A673 (cell line): ENCODE data around the gene CLASP1. TPM values are rescaled to one million over a fixed set of nuclear protein-coding genes. Genes with fewer than 3 reads are reported as not detected.

Experiments used
- BruUV-seq: library from RNA; stranded (reverse); fragments of 400-500 nt; replicated peaks from 2 replicates; lab custom pipeline; 2021; lab: Mats Ljungman, UMichigan
- CTCF ChIA-PET: fragments of 300-600 bp; sonication (Branson Sonifier 250); formaldehyde crosslinking; loops from one replicate; lab custom pipeline; 2022; ENCODE audit warnings: antibody characterized with exemption; lab: Charles Lee
- POLR2A ChIA-PET: fragments of 300-600 bp; sonication (Branson Sonifier 250); formaldehyde crosslinking; loops from one replicate; lab custom pipeline; 2022; ENCODE audit warnings: antibody characterized with exemption; ENCODE audit not compliant: low non-redundant PET; lab: Charles Lee
- DNase-seq: peaks from one replicate; pipeline ENCODE4 v3.0.0-alpha.2; 2015; ENCODE audit warnings: low spot score
- H3K27ac ChIP-seq: fragments of 200-600 bp; sonication (generic); 2 replicates; pipeline ENCODE4 v1.5.1; 2016; ENCODE audit warnings: mixed run types, low read depth, mild to moderate bottlenecking, mixed read lengths, antibody characterized with exemption, low read length; ENCODE audit not compliant: poor library complexity, severe bottlenecking
- H3K27me3 ChIP-seq: fragments of 200-600 bp; sonication (generic); replicated peaks from 2 replicates; pipeline ENCODE4 v1.6.1; 2017; ENCODE audit warnings: mixed run types, low read depth, mild to moderate bottlenecking, mixed read lengths, antibody characterized with exemption, low read length; ENCODE audit not compliant: insufficient read depth, poor library complexity
- H3K36me3 ChIP-seq: fragments of 200-600 bp; sonication (generic); 2 replicates; pipeline ENCODE4 v1.6.1; 2016; ENCODE audit warnings: mixed run types, mild to moderate bottlenecking, mixed read lengths, antibody characterized with exemption, low read length; ENCODE audit not compliant: insufficient read depth, poor library complexity, severe bottlenecking
- H3K4me1 ChIP-seq: fragments of 200-600 bp; sonication (generic); 2 replicates; pipeline ENCODE4 v1.6.1; 2017; ENCODE audit warnings: mixed run types, mild to moderate bottlenecking, mixed read lengths, antibody characterized with exemption, low read length; ENCODE audit not compliant: insufficient read depth, poor library complexity, severe bottlenecking
- H3K4me3 ChIP-seq: fragments of 200-600 bp; sonication (generic); 2 replicates; pipeline ENCODE4 v1.5.1; 2016; ENCODE audit warnings: low read depth, mixed run types, mild to moderate bottlenecking, mixed read lengths, low read length; ENCODE audit not compliant: poor library complexity, severe bottlenecking
- H3K9me3 ChIP-seq: fragments of 200-600 bp; sonication (generic); 2 replicates; pipeline ENCODE4 v1.6.1; 2016; ENCODE audit warnings: mixed run types, low read depth, mild to moderate bottlenecking, mixed read lengths, antibody characterized with exemption, low read length; ENCODE audit not compliant: poor library complexity, severe bottlenecking
- EZH2 ChIP-seq: fragments of 200-600 bp; sonication (generic); IDR thresholded peaks from 2 replicates; pipeline ENCODE4 v1.6.1; 2017; ENCODE audit warnings: borderline replicate concordance, low read depth, mild to moderate bottlenecking, mixed read lengths, antibody characterized with exemption, low read length; ENCODE audit not compliant: poor library complexity, severe bottlenecking
- intact Hi-C: fragments of 100-400 bp; cut with micrococcal nuclease; formaldehyde crosslinking; loops from one replicate; pipeline ENCODE4 v1.10.0; 2022; ENCODE audit not compliant: unreplicated experiment
- total RNA-seq: library from RNA; stranded (reverse); gene quantifications from 2 replicates; pipeline ENCODE4 v1.2.3, GENCODE V29; 2021
- TF ChIP-seq, protein P1 (sequence below): fragments of 300-800, 200-600 bp; sonication (generic); conservative IDR thresholded peaks from 2 replicates; pipeline ENCODE4 v1.5.1; 2017; ENCODE audit warnings: low read depth, mild to moderate bottlenecking, antibody characterized with exemption, low read length, moderate library complexity, mixed read lengths

Gene CLASP1
- total RNA-seq, 1 experiment from 2014 or later, result 69.1 TPM

DNA sequence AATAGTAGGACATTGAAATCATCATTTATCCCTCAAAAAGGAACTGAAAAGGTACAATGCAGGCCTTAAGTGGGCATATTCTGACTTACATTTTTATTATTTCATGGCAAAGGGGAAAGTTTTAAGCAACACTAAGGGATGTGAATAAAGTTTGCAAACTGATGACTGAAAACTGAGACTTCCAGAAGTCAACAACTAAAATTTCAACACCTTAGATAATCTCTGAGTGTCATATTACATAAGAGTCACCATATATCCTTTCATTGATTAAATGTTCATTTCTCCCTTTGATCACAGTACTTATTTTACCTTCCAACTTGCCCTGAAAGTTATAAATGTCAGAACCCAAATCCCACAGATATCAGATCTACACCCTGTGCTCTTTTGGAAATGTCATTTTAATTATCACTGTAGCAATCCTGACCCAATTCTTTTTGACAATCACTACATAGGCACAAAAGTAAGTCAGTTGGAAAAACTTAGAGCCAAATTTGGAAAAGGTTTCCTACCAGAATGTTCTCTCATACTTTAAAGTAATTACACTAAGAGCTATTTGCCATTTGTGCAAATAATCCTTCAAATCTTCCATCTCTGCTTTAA, 163.0 kb downstream of the CLASP1 start:
- Histone ChIP-seq H3K27ac (no peak overlapping the region), H3K4me1 (peaks cover 41% of the 10 kb centered on the region), H3K9me3 (no peaks in the 10 kb centered on the region), H3K36me3 (no peaks in the 10 kb centered on the region), H3K27me3 (no peaks in the 10 kb centered on the region), H3K4me3 (no peak overlapping the region)
- intact Hi-C loops, result no loop called here
- BruUV-seq, result no TSS peak
- no peak for DNase-seq
- CTCF ChIA-PET, result no interaction called here
- TF ChIP-seq, protein P1, sequence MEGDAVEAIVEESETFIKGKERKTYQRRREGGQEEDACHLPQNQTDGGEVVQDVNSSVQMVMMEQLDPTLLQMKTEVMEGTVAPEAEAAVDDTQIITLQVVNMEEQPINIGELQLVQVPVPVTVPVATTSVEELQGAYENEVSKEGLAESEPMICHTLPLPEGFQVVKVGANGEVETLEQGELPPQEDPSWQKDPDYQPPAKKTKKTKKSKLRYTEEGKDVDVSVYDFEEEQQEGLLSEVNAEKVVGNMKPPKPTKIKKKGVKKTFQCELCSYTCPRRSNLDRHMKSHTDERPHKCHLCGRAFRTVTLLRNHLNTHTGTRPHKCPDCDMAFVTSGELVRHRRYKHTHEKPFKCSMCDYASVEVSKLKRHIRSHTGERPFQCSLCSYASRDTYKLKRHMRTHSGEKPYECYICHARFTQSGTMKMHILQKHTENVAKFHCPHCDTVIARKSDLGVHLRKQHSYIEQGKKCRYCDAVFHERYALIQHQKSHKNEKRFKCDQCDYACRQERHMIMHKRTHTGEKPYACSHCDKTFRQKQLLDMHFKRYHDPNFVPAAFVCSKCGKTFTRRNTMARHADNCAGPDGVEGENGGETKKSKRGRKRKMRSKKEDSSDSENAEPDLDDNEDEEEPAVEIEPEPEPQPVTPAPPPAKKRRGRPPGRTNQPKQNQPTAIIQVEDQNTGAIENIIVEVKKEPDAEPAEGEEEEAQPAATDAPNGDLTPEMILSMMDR, result no peak
- TF ChIP-seq EZH2, result no peak
- POLR2A ChIA-PET, result no interaction called here

DNA sequence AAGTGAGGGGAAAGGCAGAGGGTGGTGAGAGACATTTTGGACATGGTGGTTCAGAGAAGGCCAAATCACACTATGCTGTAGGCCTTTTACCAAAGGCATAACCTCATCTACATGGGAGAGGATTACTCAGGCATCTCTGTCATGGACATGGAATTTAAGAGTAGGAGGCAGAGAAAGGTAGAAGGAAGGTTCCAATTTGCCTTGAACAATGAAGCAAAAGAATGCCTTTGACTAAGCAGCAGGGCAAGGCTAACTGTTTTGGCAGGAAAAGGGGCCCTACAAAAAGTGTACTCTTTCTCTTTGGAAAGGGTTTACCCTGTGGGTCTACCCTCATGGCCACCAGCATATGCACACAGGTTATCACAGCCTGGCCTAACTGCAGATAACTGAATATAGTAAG, 164.2 kb downstream of the CLASP1 start:
- no peak for DNase-seq
- TF ChIP-seq EZH2, result no peak
- TF ChIP-seq, protein P1, result no peak
- ChIA-PET POLR2A (no interaction called here), CTCF (no interaction called here)
- H3K27me3 ChIP-seq, result no peaks in the 10 kb centered on the region
- no TSS peak for BruUV-seq
- H3K27ac ChIP-seq, result no peak overlapping the region
- H3K4me3 ChIP-seq, result no peak overlapping the region
- no peaks in the 10 kb centered on the region for H3K9me3 ChIP-seq
- H3K4me1 ChIP-seq, result peaks cover 41% of the 10 kb centered on the region
- intact Hi-C loops, result no loop called here
- H3K36me3 ChIP-seq, result no peaks in the 10 kb centered on the region

DNA sequence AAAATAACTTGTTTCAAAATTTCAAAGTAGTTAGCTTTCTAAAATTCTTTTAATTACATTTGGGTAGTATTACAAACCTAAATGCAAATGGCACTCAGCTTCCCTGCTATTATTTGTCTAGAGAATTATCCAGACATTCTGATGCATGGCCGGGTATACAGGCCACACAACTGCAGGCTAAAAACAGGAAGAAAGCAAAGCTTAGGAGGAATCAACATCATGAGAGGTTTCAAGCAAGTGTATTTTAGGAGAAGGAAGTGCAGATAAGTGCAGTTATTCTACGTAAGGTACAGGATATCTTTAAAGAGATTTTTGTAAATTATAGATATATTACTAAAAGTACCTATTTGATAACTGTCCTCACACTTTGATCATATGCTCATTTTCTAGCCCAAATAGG, 165.4 kb downstream of the CLASP1 start:
- H3K27ac ChIP-seq, result no peak overlapping the region
- intact Hi-C loops, result no loop called here
- CTCF ChIA-PET, result no interaction called here
- H3K4me1 ChIP-seq, result peaks cover 37% of the 10 kb centered on the region
- BruUV-seq, result no TSS peak
- no peaks in the 10 kb centered on the region for H3K27me3 ChIP-seq
- DNase-seq, result no peak
- H3K9me3 ChIP-seq, result no peaks in the 10 kb centered on the region
- no peak overlapping the region for H3K4me3 ChIP-seq
- POLR2A ChIA-PET, result no interaction called here
- no peaks in the 10 kb centered on the region for H3K36me3 ChIP-seq
- TF ChIP-seq EZH2, result no peak
- TF ChIP-seq, protein P1, result no peak
